Stimulated activated memory B cell treated with anti-CD40 and anti-IgM and Interleukin-4, amounts not matched to agents 10 μg/mL and 1 μg/mL and 100 μg/mL, for 72 hours (primary cell): Measurements from ENCODE around the gene ICAM2.
"Not testable (repeated sequence)": the region's sequence is repeated elsewhere in the genome, so short reads cannot be mapped to it uniquely, and the experiment has no call there.

Source experiments
- ATAC-seq: fragments of 150-1000 bp; cut with Tn5 transposase; 2 replicates; pipeline ENCODE4 v1.10.0; 2021
- H3K27ac Mint-ChIP-seq: one replicate; pipeline ENCODE4 v1.8.0; 2022; ENCODE audit warnings: mild to moderate bottlenecking, mixed read lengths
- H3K27me3 Mint-ChIP-seq: one replicate; pipeline ENCODE4 v1.8.0; 2022; ENCODE audit warnings: mixed read lengths
- H3K36me3 Mint-ChIP-seq: one replicate; pipeline ENCODE4 v1.8.0; 2022; ENCODE audit warnings: mixed read lengths
- H3K4me1 Mint-ChIP-seq: one replicate; pipeline ENCODE4 v1.8.0; 2022; ENCODE audit warnings: mixed read lengths
- H3K4me3 Mint-ChIP-seq: one replicate; pipeline ENCODE4 v1.8.0; 2022; ENCODE audit warnings: mild to moderate bottlenecking, moderate library complexity, mixed read lengths
- H3K9me3 Mint-ChIP-seq: one replicate; pipeline ENCODE4 v1.8.0; 2022; ENCODE audit warnings: mixed read lengths

The ICAM2 gene

DNA sequence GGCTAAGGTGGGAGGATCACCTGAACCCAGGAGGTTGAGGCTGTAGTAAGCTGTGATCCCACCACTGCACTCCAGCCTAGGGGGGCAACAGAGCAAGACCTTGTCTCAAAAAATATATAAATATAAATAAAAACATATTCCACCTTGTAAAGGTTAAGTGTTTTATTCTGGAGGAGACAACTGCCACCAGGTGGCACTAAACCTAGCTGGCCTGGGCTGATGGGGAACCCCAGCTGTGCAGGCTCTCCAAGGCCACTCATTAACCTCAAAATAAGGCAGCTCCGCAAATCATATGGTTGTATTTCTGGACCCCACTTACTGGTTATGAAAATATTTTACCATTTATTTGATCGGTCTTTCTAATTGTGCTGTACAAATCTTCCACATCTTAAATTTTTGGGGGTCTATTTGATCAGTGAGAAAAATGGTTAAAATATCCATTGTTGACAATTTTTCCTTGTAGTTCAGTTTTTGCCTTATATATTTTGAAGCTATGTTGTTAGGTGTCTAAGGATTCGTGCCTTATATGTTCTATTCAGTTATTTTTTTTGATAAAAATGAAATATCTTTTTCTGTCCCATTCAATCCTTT is 8.5 kb upstream of the ICAM2 start:
- Mint-ChIP-seq H3K36me3 (no peaks in the 10 kb centered on the region), H3K9me3 (no peaks in the 10 kb centered on the region), H3K4me3 (no peak overlapping the region), H3K27ac (no peak overlapping the region), H3K4me1 (peaks cover 11% of the 10 kb centered on the region), H3K27me3 (no peaks in the 10 kb centered on the region)
- ATAC-seq, result peak; percentile 71

DNA sequence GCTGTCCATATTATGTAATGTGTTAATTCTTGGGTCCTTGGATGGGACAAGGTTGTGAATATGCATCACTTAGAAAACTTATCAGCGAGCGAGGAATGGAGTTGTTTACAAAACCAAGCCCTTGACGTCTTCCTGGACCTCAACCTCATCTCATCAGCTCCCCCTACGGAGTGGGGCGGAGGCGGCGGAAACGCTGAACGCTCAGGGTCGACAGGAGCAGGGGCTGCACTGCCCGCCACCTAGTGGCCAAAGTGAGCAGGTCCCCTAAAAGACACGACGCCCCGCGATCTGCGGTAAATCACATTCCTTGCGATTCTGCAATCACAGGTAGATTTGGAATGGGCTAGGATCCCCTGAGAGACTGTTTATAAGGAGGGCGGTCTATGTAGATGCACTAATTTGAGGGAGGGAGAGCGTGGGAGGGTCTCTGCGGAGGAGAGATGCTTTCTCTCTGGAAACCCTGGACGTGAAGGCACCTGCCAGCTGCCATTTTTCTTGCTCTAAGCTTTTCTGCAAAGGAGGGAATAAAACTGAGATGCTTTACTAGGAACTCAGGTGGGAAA is 5.4 kb upstream of the ICAM2 start:
- Mint-ChIP-seq H3K9me3 (no peaks in the 10 kb centered on the region), H3K27ac (peak overlapping the region; percentile 50), H3K4me1 (peaks cover 28% of the 10 kb centered on the region), H3K36me3 (no peaks in the 10 kb centered on the region), H3K4me3 (peak overlapping the region; percentile 65), H3K27me3 (no peaks in the 10 kb centered on the region)
- peak; percentile 92 for ATAC-seq

DNA sequence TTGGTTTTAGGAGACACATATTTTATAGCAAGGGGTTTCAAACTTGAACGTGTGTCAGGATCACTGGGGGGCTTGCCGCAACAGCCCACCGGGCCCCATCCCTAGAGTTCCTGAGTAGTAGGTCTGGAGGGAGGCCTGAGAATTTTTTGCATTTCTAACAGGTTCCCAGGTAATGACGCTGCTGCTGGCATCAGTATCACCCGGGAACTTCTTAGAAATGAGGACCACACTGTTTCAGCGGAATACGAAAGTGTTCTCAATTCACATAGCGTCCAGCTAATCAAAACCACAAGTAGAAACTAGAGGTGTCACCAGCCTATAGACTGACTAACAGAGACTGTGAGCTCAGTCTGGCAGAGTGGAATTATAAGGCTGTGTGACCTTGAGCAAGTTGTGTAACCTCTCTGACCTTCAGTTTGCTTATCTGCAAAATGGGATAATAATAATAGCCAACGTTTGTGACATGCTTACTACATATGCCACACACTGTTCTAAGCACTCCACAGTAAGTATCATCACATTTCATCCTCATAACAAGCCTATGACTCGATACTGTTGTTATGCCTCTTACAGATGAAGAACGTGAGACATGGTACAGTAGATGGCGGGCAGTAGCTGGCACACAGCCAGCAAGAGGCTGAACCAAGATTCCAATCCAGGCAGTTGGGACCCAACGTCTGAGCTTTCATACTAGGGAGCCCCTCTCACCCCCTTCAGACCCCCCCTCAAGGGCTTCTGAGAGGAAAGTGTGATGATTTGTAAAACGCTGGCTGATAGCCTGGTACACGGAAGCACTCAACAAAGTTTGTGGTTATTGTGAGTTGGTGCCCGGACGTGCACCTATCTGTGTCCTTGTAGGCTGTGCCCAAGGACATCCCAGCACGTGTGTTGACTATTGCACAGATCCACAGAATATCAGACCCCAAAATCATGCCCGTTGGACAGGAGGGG is 4.6 kb upstream of the ICAM2 start:
- Mint-ChIP-seq H3K4me1 (peaks cover 29% of the 10 kb centered on the region), H3K27me3 (no peaks in the 10 kb centered on the region), H3K27ac (peak overlapping the region; percentile 64), H3K9me3 (no peaks in the 10 kb centered on the region), H3K36me3 (no peaks in the 10 kb centered on the region), H3K4me3 (no peak overlapping the region)
- ATAC-seq, result no peak

DNA sequence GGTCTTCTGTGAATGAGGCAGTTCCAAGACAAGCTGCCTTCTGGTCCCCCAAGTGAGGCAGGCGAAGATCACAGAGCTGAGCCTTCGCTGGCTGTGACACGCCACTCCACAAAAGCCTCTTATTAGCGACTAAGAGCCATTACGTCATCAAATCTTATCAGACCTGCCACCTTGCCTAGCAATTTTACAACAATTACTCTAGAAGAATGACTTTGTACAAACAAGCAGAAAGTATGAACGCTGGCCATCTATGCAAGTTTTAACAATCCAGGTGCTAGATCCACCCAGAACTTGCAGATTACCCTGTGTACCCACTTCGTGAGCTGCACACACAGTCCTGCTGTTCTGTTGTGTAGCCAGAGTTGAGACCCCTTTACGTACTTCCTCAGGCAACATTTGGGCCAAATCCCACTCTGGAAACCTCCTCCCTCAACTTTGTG is 3.8 kb upstream of the ICAM2 start:
- H3K27ac Mint-ChIP-seq, result peak overlapping the region; percentile 64
- H3K4me3 Mint-ChIP-seq, result no peak overlapping the region
- no peaks in the 10 kb centered on the region for H3K9me3 Mint-ChIP-seq
- H3K36me3 Mint-ChIP-seq, result no peaks in the 10 kb centered on the region
- no peaks in the 10 kb centered on the region for H3K27me3 Mint-ChIP-seq
- no peak for ATAC-seq
- peaks cover 29% of the 10 kb centered on the region for H3K4me1 Mint-ChIP-seq

DNA sequence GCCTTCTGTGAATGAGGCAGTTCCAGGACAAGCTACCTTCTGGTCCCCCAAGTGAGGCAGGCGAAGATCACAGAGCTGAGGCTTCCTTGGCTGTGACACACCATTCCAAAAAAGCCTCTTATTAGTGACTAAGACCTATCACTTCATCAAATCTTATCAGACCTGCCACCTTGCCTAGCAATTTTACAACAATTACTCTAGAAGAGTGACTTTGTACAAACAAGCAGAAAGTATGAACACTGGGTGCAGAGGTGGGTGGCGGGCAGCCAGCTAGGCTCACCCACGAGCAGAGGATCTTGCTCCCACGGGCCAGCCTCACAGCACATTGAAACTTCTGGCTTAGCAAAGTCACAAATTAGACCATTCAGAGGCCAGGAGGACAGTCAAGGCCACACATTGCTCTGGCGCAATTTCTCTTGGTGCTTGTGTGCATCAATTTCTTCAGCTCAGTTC is 2.2 kb upstream of the ICAM2 start:
- Mint-ChIP-seq H3K27me3 (no peaks in the 10 kb centered on the region), H3K9me3 (no peaks in the 10 kb centered on the region), H3K27ac (peak overlapping the region; percentile 76), H3K4me1 (peaks cover 41% of the 10 kb centered on the region), H3K36me3 (no peaks in the 10 kb centered on the region), H3K4me3 (no peak overlapping the region)
- ATAC-seq, result no peak

DNA sequence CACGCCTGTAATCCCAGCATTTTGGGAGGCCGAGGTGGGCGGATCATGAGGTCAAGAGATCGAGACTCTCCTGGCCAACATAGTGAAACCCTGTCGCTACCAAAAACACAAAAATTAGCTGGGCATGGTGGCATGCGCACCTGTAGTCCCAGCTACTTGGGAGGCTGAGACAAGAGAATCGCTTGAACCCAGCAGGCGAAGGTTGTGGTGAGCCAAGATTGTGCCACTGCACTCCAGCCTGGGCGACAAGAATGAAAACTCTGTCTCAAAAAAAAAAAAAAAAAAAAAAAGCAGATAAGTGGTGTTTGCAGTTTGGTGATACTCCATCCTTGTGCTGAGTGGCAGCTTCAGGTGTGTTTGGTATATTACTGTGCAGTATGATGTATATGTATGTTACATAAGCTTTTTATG is 877 bp downstream of the ICAM2 start:
- Mint-ChIP-seq H3K4me3 (peak overlapping the region; percentile 91), H3K27ac (peak overlapping the region; percentile 94), H3K4me1 (peaks cover 60% of the 10 kb centered on the region)
- not testable (repeated sequence) for H3K9me3 Mint-ChIP-seq, H3K36me3 Mint-ChIP-seq, H3K27me3 Mint-ChIP-seq
- ATAC-seq, result peak; percentile 21

DNA sequence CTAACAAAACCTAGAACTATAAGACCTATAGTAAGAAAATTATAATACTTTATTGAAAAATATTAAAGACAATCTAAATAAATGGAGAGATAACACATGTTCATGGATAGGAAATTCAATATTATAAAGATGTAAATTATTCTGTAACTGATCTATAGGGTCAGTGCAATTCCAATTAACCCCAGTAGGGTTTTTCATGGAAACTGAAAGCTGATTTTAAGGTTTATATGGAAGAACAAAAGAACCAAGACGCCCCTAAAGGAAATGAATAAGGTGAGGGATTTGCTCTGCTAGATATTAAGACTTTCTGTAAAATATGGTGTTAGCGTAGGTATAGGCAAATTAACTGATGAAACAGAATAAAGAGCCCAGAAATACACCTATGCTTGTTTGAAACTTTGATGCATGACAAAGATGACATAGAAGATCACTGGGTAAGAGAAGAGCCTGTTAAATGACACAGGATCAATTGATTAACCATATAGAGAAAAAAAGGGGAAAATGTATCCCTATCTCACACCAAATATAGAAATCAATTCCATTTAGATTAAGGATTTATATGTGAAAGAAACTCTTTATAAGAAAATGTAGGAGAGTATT is 3.0 kb downstream of the ICAM2 start:
- H3K4me1 Mint-ChIP-seq, result peaks cover 70% of the 10 kb centered on the region
- H3K36me3 Mint-ChIP-seq, result peaks cover 7% of the 10 kb centered on the region
- peak overlapping the region; percentile 50 for H3K4me3 Mint-ChIP-seq
- H3K9me3 Mint-ChIP-seq, result no peaks in the 10 kb centered on the region
- no peaks in the 10 kb centered on the region for H3K27me3 Mint-ChIP-seq
- no peak for ATAC-seq
- H3K27ac Mint-ChIP-seq, result peak overlapping the region; percentile 56

DNA sequence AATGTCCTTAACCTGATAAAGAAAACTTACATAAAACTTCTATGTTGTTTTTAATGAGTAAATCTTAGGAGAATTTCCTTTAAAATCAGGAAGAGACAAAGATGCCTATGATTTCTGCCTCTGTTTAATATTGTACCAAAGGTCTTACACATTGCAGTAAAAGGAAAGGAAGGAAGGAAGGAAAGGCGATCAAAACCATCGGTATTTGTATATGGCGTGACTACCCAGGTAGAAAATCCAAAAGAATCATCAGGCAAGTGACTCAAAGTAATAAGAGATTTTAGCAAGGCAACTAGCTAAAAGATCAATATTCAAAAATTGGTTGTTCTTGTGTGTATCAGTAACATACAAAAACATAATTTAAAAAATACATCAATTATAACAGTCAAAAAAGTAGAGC is 3.5 kb downstream of the ICAM2 start:
- Mint-ChIP-seq H3K4me1 (peaks cover 67% of the 10 kb centered on the region), H3K4me3 (peak overlapping the region; percentile 59), H3K9me3 (no peaks in the 10 kb centered on the region), H3K27me3 (no peaks in the 10 kb centered on the region), H3K36me3 (peaks cover 8% of the 10 kb centered on the region), H3K27ac (peak overlapping the region; percentile 56)
- ATAC-seq, result no peak

DNA sequence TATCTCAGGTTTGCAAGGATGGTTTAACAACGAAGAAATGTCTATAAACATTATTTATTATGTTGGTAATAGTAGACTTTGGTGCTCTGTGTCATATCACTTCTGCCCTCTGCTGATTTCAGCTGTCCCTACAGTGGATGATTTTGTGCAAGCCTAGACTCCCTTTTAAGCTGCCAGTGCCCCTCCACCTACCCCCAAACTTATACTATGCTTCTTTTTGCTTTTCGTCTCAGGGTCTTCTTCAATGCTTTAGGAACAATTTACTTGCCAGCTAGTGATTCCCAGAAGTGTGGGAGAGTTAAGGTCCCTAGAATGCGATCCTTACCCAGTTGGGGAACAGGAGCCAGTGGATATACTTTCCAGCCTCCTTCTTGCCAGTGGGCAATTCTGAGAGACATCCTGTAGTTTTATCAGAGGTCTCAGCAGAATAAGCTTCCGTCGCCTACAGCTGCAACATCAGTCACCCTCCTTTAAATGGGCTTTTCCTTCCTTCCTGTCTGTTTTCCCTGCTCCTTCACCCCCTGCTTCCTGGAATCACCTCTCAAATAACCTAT is 4.1 kb downstream of the ICAM2 start:
- Mint-ChIP-seq H3K36me3 (peaks cover 14% of the 10 kb centered on the region), H3K4me1 (peaks cover 69% of the 10 kb centered on the region), H3K27ac (peak overlapping the region; percentile 56), H3K27me3 (no peaks in the 10 kb centered on the region), H3K9me3 (no peaks in the 10 kb centered on the region), H3K4me3 (peak overlapping the region; percentile 59)
- no peak for ATAC-seq

DNA sequence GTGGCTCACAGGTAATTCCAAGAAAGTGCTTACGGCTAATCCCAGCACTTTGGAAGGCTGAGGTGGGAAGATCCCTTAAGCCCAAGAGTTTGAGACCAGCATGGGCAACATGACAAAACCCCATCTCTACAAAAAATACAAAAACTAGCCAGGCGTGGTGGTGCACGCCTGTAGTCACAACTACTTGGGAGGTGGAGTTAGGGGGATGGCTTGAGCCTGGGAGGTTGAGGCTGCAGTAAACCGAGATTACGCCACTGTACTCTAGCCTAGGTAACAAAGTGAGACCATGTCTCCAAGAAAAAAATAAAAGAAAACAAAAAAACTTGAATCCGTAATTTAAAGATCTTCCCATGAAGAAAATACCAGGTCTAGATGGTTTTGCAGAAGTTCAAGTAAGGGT is 5.0 kb downstream of the ICAM2 start:
- H3K9me3 Mint-ChIP-seq, result no peaks in the 10 kb centered on the region
- peak overlapping the region; percentile 92 for H3K27ac Mint-ChIP-seq
- peaks cover 22% of the 10 kb centered on the region for H3K36me3 Mint-ChIP-seq
- H3K4me1 Mint-ChIP-seq, result peaks cover 70% of the 10 kb centered on the region
- no peak overlapping the region for H3K4me3 Mint-ChIP-seq
- ATAC-seq, result no peak
- H3K27me3 Mint-ChIP-seq, result no peaks in the 10 kb centered on the region

DNA sequence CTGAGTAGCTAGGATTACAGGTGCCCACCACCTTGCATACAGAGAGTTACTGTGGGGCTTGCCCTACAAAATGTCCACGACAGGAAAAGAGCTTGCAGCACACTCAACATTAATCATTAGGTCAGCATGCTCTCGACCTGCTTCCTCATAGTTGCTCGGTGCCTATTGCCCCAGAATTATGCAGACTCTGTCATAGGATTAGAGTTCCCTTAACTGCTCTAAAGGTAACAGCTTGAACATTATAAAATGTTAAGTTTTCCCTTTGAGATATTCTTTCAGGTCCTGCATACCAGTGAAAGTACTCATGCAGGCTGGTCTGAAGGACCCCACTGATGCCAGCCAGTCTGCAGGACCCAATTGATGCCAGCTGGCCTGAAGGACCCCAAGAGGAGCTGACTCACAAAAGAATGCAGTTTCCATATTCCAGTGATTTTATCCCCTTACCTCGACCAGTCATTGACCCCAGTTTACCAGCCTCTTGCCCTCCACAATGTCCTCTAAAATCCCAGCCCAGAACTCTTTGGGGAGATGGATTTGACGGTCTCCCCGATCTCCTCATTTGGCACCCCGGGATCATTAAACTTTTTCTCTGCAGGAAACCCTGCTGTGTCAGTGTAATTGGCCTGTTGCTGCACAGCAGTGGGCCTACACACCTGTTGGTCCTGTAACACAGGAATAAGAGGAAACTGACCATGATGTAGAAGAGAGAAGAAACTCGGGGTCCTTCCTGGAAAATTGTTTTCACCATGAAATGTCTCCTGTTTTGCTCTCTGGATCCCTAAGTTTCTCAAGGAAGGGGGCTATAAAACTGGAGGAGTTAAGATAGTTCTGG is 10.6 kb downstream of the ICAM2 start:
- peaks cover 46% of the 10 kb centered on the region for H3K36me3 Mint-ChIP-seq
- H3K4me3 Mint-ChIP-seq, result no peak overlapping the region
- H3K9me3 Mint-ChIP-seq, result no peaks in the 10 kb centered on the region
- H3K27ac Mint-ChIP-seq, result peak overlapping the region; percentile 4
- no peaks in the 10 kb centered on the region for H3K27me3 Mint-ChIP-seq
- ATAC-seq, result no peak
- H3K4me1 Mint-ChIP-seq, result peaks cover 73% of the 10 kb centered on the region

DNA sequence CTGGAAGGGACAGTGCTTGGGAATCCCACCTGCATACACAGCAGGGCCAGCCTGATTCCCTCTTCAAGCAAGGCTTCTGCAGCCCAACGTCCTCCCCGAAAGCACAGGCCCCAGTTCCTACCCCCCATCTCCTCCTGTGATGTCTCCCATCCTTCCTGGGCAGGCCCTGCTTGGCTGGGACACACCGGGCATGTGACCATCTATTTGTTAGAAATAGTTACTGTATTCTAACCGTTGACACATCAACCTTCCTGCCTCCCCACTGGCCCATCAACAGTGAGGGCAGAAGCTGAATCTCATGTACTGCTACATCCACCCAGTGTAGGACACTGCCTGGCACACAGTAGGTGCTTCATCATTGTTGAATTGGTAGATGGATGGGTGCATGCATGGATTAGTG is 11.6 kb downstream of the ICAM2 start:
- peaks cover 44% of the 10 kb centered on the region for H3K36me3 Mint-ChIP-seq
- no peak for ATAC-seq
- no peak overlapping the region for H3K4me3 Mint-ChIP-seq
- peak overlapping the region; percentile 4 for H3K27ac Mint-ChIP-seq
- peaks cover 64% of the 10 kb centered on the region for H3K4me1 Mint-ChIP-seq
- H3K9me3 Mint-ChIP-seq, result no peaks in the 10 kb centered on the region
- no peaks in the 10 kb centered on the region for H3K27me3 Mint-ChIP-seq

DNA sequence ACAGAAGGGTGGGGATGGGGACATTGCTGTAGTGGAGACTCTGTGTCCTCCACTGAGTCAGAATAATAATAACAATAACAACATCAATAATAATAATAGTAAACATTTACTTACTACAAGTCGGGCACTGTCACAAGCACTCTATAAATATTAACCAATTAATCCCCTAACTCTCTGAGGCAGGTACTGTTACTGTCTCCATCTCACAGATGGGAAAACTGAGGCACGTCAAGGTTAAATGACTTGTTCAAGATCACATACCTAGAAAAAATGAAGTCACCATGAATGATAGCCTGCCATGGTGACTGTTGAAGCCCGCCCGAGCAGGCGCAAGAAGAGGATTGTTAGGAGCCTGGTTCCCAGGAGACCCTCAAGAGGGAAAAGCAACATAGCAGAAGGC is 12.1 kb downstream of the ICAM2 start:
- no peaks in the 10 kb centered on the region for H3K27me3 Mint-ChIP-seq
- H3K36me3 Mint-ChIP-seq, result peaks cover 49% of the 10 kb centered on the region
- H3K4me1 Mint-ChIP-seq, result peaks cover 61% of the 10 kb centered on the region
- no peaks in the 10 kb centered on the region for H3K9me3 Mint-ChIP-seq
- ATAC-seq, result no peak
- H3K4me3 Mint-ChIP-seq, result no peak overlapping the region
- no peak overlapping the region for H3K27ac Mint-ChIP-seq

DNA sequence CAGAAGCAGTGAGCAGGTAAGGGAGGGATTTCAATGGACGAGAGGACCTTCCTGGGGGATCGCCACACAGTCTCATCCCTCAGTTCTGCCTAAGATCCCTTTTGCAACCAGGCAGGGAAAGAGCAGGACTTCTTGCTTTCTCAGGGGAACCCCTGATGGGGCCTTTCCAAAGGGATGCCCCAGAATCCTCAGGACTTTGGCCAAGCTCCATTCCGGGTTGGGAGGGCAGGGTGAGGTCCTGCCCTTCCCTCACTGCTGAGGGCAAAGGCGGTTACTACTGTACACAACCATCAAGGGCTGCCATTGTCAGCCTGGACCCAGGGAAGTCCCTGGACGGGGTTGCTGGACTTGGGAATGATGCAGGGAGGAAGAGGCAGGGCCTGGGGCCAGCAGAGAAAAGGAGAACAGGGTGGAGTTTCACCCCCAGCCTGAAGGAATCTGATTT is 12.6 kb downstream of the ICAM2 start:
- Mint-ChIP-seq H3K27ac (no peak overlapping the region), H3K4me3 (no peak overlapping the region), H3K27me3 (no peaks in the 10 kb centered on the region), H3K4me1 (peaks cover 58% of the 10 kb centered on the region), H3K9me3 (no peaks in the 10 kb centered on the region), H3K36me3 (peaks cover 53% of the 10 kb centered on the region)
- no peak for ATAC-seq
